GM19193 (cell line): ENCODE data around the gene POLR2F.

Experiments used
- POLR2A ChIP-seq: IDR thresholded peaks from 4 replicates; pipeline ENCODE4 v1.6.1; 2011; ENCODE audit not compliant: insufficient read depth, insufficient read length; ENCODE audit errors: extremely low read depth

The POLR2F gene

GRCh38 chr22:38017939-38018885, 64.7 kb downstream of the POLR2F start:
- TF ChIP-seq POLR2A, result no peak
